Ishikawa (cell line): ENCODE measurements around the gene RHOC.

Source experiments
- CEBPB ChIP-seq: IDR thresholded peaks from 2 replicates; pipeline ENCODE4 v1.6.1; 2012
- CREB1 ChIP-seq: IDR thresholded peaks from 2 replicates; pipeline ENCODE4 v1.6.1; 2012; ENCODE audit warnings: low read depth
- EGR1 ChIP-seq: IDR thresholded peaks from 2 replicates; pipeline ENCODE4 v1.6.1; 2012
- EP300 ChIP-seq: IDR thresholded peaks from 2 replicates; pipeline ENCODE4 v1.6.1; 2012; ENCODE audit warnings: borderline replicate concordance
- FOXM1 ChIP-seq: IDR thresholded peaks from 2 replicates; pipeline ENCODE4 v1.6.1; 2012; ENCODE audit warnings: low read depth, borderline replicate concordance
- MAX ChIP-seq: IDR thresholded peaks from 2 replicates; pipeline ENCODE4 v1.6.1; 2012
- NFIC ChIP-seq: IDR thresholded peaks from 2 replicates; pipeline ENCODE4 v1.6.1; 2012
- RAD21 ChIP-seq: IDR thresholded peaks from 2 replicates; pipeline ENCODE4 v1.6.1; 2012; ENCODE audit warnings: low read depth
- REST ChIP-seq: IDR thresholded peaks from 2 replicates; pipeline ENCODE4 v1.6.1; 2012; ENCODE audit warnings: low read depth, mild to moderate bottlenecking
- TAF1 ChIP-seq: IDR thresholded peaks from 2 replicates; pipeline ENCODE4 v1.6.1; 2012; ENCODE audit warnings: low read depth, mild to moderate bottlenecking
- TCF12 ChIP-seq: IDR thresholded peaks from 2 replicates; pipeline ENCODE4 v1.6.1; 2012; ENCODE audit warnings: low read depth
- TEAD4 ChIP-seq: IDR thresholded peaks from 2 replicates; pipeline ENCODE4 v1.6.1; 2012
- USF1 ChIP-seq: IDR thresholded peaks from 2 replicates; pipeline ENCODE4 v1.6.1; 2012
- YY1 ChIP-seq: IDR thresholded peaks from 2 replicates; pipeline ENCODE4 v1.6.1; 2012; ENCODE audit warnings: low read depth
- ZBTB7A ChIP-seq: IDR thresholded peaks from 2 replicates; pipeline ENCODE4 v1.6.1; 2012; ENCODE audit warnings: low read depth

RHOC gene

GRCh38 chr1:112694363-112694929 lies 12.5 kb downstream of the RHOC start:
- TF ChIP-seq FOXM1 = no peak
- TF ChIP-seq ZBTB7A = no peak
- TF ChIP-seq NFIC = no peak
- no peak for TF ChIP-seq REST
- TF ChIP-seq CREB1 = no peak
- no peak for TF ChIP-seq TAF1

GRCh38 chr1:112693821-112694220 lies 13.1 kb downstream of the RHOC start:
- TF ChIP-seq TEAD4 = no peak
- no peak for TF ChIP-seq REST
- TF ChIP-seq TCF12 = no peak

GRCh38 chr1:112692681-112693080 lies 14.2 kb downstream of the RHOC start:
- TF ChIP-seq ZBTB7A (no peak), EP300 (no peak), USF1 (no peak), RAD21 (no peak), NFIC (no peak), MAX (no peak), YY1 (no peak), CREB1 (no peak), FOXM1 (no peak), TCF12 (no peak), CEBPB (no peak), TAF1 (no peak)

GRCh38 chr1:112689842-112690237 lies 17.1 kb downstream of the RHOC start:
- TF ChIP-seq TCF12 = no peak
- no peak for TF ChIP-seq EP300
- TF ChIP-seq EGR1 = no peak
- TF ChIP-seq RAD21 = no peak
- TF ChIP-seq TEAD4 = no peak
- no peak for TF ChIP-seq CREB1
- no peak for TF ChIP-seq TAF1
- TF ChIP-seq REST = no peak
- no peak for TF ChIP-seq MAX
- no peak for TF ChIP-seq CEBPB

GRCh38 chr1:112689196-112689841 lies 17.6 kb downstream of the RHOC start:
- TF ChIP-seq FOXM1 (no peak), REST (no peak), ZBTB7A (no peak), USF1 (no peak), RAD21 (no peak), TAF1 (no peak), YY1 (no peak), MAX (no peak), CEBPB (no peak)
